ENCODE results near the gene APOBEC4. TPM values are rescaled to one million over a fixed set of nuclear protein-coding genes. Genes with fewer than 3 reads are reported as not detected.

Gene APOBEC4
- total RNA-seq, 1 donor from 2014 or later: not detected

- Histone ChIP-seq H3K79me2 (ENCODE audit: low read depth) (no peaks in the 10 kb centered on the region), H4K20me1 (ENCODE audit: low read depth) (no peaks in the 10 kb centered on the region), H3K27me3 (no peaks in the 10 kb centered on the region), H3K27ac (no peak overlapping the region), H3K4me3 (no peak overlapping the region), H2AFZ (replicated peaks) (no peak overlapping the region), H3F3A (ENCODE audit: low read depth) (no peaks in the 10 kb centered on the region), H3K9me3 (ENCODE audit: low read depth) (no peaks in the 10 kb centered on the region), H3K4me2 (no peak overlapping the region), H3K4me1 (no peaks in the 10 kb centered on the region), H3K36me3 (no peaks in the 10 kb centered on the region), H3K9ac (no peak overlapping the region)
- H3K4me1 Mint-ChIP-seq: peaks cover 20% of the 10 kb centered on the region
- no peak overlapping the region for H3K27ac Mint-ChIP-seq
- H3K36me3 Mint-ChIP-seq: no peaks in the 10 kb centered on the region
- peaks cover 3% of the 10 kb centered on the region for H3K27me3 Mint-ChIP-seq (ENCODE audit: insufficient read depth, low read depth)
- TF ChIP-seq, protein P1, sequence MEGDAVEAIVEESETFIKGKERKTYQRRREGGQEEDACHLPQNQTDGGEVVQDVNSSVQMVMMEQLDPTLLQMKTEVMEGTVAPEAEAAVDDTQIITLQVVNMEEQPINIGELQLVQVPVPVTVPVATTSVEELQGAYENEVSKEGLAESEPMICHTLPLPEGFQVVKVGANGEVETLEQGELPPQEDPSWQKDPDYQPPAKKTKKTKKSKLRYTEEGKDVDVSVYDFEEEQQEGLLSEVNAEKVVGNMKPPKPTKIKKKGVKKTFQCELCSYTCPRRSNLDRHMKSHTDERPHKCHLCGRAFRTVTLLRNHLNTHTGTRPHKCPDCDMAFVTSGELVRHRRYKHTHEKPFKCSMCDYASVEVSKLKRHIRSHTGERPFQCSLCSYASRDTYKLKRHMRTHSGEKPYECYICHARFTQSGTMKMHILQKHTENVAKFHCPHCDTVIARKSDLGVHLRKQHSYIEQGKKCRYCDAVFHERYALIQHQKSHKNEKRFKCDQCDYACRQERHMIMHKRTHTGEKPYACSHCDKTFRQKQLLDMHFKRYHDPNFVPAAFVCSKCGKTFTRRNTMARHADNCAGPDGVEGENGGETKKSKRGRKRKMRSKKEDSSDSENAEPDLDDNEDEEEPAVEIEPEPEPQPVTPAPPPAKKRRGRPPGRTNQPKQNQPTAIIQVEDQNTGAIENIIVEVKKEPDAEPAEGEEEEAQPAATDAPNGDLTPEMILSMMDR (IDR thresholded peaks at IDR 0.05): no peak
- TF ChIP-seq EZH2 (IDR thresholded peaks at IDR 0.05) (no peak), EZH2phosphoT487 (IDR thresholded peaks at IDR 0.05) (no peak)
- no peak for DNase-seq (ENCODE audit: low spot score)
- H3K9me3 Mint-ChIP-seq: no peaks in the 10 kb centered on the region
- no peak overlapping the region for H3K4me3 Mint-ChIP-seq
Measured at GRCh38 chr1:183653462-183653794, 312 bp upstream of the APOBEC4 start.

DNA sequence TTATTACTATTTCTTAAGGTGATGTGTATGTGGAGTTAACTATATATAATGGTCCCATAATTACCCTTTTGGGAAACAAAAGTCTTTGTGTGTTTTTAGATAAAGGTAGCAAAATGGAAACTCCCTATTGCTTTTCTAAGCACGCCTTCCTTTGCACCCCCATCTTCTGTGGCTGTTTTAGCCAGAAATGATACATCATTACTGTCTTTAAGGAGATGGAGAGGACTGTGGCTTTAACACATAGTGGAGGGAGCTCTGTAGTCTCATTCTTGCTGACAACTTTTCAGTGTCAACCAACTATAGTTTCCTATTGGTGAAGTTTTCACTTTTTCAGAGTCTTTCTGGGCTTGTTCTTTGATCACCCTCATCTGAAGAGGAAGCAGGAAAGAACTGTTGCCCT, 1.0 kb downstream of the APOBEC4 start:
- no peaks in the 10 kb centered on the region for H3K36me3 Mint-ChIP-seq
- H3K4me3 Mint-ChIP-seq: no peak overlapping the region
- Histone ChIP-seq H3F3A (ENCODE audit: low read depth) (no peaks in the 10 kb centered on the region), H3K27me3 (no peaks in the 10 kb centered on the region), H3K79me2 (ENCODE audit: low read depth) (no peaks in the 10 kb centered on the region), H3K27ac (no peak overlapping the region), H3K4me3 (no peak overlapping the region), H3K9me3 (ENCODE audit: low read depth) (no peaks in the 10 kb centered on the region), H3K4me2 (no peak overlapping the region), H3K36me3 (no peaks in the 10 kb centered on the region), H3K4me1 (no peaks in the 10 kb centered on the region), H3K9ac (no peak overlapping the region), H4K20me1 (ENCODE audit: low read depth) (no peaks in the 10 kb centered on the region), H2AFZ (replicated peaks) (no peak overlapping the region)
- peaks cover 3% of the 10 kb centered on the region for H3K27me3 Mint-ChIP-seq (ENCODE audit: insufficient read depth, low read depth)
- peaks cover 25% of the 10 kb centered on the region for H3K4me1 Mint-ChIP-seq
- TF ChIP-seq, protein P1 (IDR thresholded peaks at IDR 0.05): no peak
- TF ChIP-seq EZH2phosphoT487 (IDR thresholded peaks at IDR 0.05): no peak
- TF ChIP-seq EZH2 (IDR thresholded peaks at IDR 0.05): no peak
- no peak for DNase-seq (ENCODE audit: low spot score)
- no peak overlapping the region for H3K27ac Mint-ChIP-seq
- H3K9me3 Mint-ChIP-seq: no peaks in the 10 kb centered on the region

GRCh38 chr1:183651612-183652011, 1.5 kb downstream of the APOBEC4 start:
- no peaks in the 10 kb centered on the region for H3K36me3 Mint-ChIP-seq
- Histone ChIP-seq H3K9me3 (ENCODE audit: low read depth) (no peaks in the 10 kb centered on the region), H3K4me3 (no peak overlapping the region), H3K79me2 (ENCODE audit: low read depth) (no peaks in the 10 kb centered on the region), H3K4me2 (no peak overlapping the region), H3K9ac (no peak overlapping the region), H3K36me3 (no peaks in the 10 kb centered on the region), H2AFZ (replicated peaks) (no peak overlapping the region), H3F3A (ENCODE audit: low read depth) (no peaks in the 10 kb centered on the region), H3K27me3 (no peaks in the 10 kb centered on the region), H3K27ac (no peak overlapping the region), H4K20me1 (ENCODE audit: low read depth) (no peaks in the 10 kb centered on the region), H3K4me1 (no peaks in the 10 kb centered on the region)
- TF ChIP-seq, protein P1 (IDR thresholded peaks at IDR 0.05): no peak
- no peak for TF ChIP-seq EZH2 (IDR thresholded peaks at IDR 0.05)
- TF ChIP-seq EZH2phosphoT487 (IDR thresholded peaks at IDR 0.05): no peak
- H3K9me3 Mint-ChIP-seq: no peaks in the 10 kb centered on the region
- H3K4me1 Mint-ChIP-seq: peaks cover 25% of the 10 kb centered on the region
- no peak overlapping the region for H3K4me3 Mint-ChIP-seq
- no peak for DNase-seq (ENCODE audit: low spot score)
- H3K27ac Mint-ChIP-seq: no peak overlapping the region
- peaks cover 3% of the 10 kb centered on the region for H3K27me3 Mint-ChIP-seq (ENCODE audit: insufficient read depth, low read depth)

DNA sequence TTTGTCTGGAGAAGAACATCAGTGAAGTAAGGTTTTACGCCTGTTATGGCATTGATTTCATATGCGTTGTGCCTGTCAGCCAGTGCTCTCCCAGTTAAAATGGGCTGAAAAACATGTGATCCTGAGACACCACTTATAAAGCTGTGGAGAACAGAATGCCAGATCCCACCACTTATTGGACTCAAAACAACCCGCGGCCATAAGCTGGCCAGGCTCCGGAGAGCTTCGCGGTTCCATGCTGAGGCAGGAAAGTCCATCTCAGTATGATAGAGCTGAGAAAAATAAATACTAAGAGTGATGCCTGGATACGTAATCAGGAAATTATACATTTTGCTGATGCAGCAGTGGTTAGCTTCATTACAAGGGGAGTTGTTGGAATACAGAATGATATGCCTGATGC, 5.1 kb downstream of the APOBEC4 start:
- no peaks in the 10 kb centered on the region for H3K36me3 ChIP-seq
- Mint-ChIP-seq H3K9me3 (no peaks in the 10 kb centered on the region), H3K4me3 (no peak overlapping the region), H3K27me3 (ENCODE audit: insufficient read depth, low read depth) (no peaks in the 10 kb centered on the region), H3K36me3 (no peaks in the 10 kb centered on the region), H3K27ac (no peak overlapping the region), H3K4me1 (peaks cover 24% of the 10 kb centered on the region)
- no peak for DNase-seq (ENCODE audit: low spot score)
- no peak overlapping the region for H3K27ac ChIP-seq
- H3F3A ChIP-seq (ENCODE audit: low read depth): no peaks in the 10 kb centered on the region
- H3K9ac ChIP-seq: no peak overlapping the region
- H2AFZ ChIP-seq (replicated peaks): no peak overlapping the region
- no peak overlapping the region for H3K4me3 ChIP-seq
- no peaks in the 10 kb centered on the region for H3K4me1 ChIP-seq
- H4K20me1 ChIP-seq (ENCODE audit: low read depth): no peaks in the 10 kb centered on the region
- no peaks in the 10 kb centered on the region for H3K9me3 ChIP-seq (ENCODE audit: low read depth)
- no peaks in the 10 kb centered on the region for H3K27me3 ChIP-seq
- H3K79me2 ChIP-seq (ENCODE audit: low read depth): no peaks in the 10 kb centered on the region
- TF ChIP-seq, protein P1 (IDR thresholded peaks at IDR 0.05): no peak
- no peak for TF ChIP-seq EZH2 (IDR thresholded peaks at IDR 0.05)
- no peak for TF ChIP-seq EZH2phosphoT487 (IDR thresholded peaks at IDR 0.05)
- H3K4me2 ChIP-seq: no peak overlapping the region

Measured in neural progenitor cell (in vitro differentiated cells).